ENCODE measurements around the gene CCDC160. TPM values are rescaled to one million over a fixed set of nuclear protein-coding genes. Genes with fewer than 3 reads are reported as not detected.
"Not testable (repeated sequence)": the region's sequence is repeated elsewhere in the genome, so short reads cannot be mapped to it uniquely, and the experiment has no call there.

The CCDC160 gene
- total RNA-seq, 3 donors from 2014 or later (not counting 1 experiment from before 2014, with no cell fraction given) = not detected

DNA sequence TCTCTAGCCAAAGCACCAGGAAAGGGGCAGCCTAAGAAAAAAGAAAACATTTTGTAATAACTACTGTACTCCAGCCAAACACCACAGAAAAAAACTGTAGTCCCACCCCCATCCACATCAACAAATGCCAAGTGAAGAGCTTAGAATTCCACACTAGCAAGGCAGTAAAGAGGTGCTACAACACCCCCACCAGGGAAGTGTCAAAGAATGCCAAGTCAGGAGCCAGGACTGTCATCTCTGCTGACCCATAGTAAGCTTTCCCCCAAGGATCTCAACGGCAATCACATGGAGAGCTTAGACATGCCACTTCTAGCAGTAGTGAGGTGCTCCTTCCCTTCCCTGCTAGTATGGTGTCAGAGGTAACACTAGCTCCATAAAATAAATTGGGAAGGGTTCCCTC lies 34.4 kb upstream of the CCDC160 start:
- Histone ChIP-seq H3K36me3 (ENCODE audit: control insufficient read depth, insufficient read depth, low read length) (no peaks in the 10 kb centered on the region), H3K4me1 (ENCODE audit: control insufficient read depth, insufficient read depth, low read length) (no peaks in the 10 kb centered on the region), H3K27me3 (ENCODE audit: control insufficient read depth, insufficient read depth, low read length) (no peaks in the 10 kb centered on the region), H3K27ac (ENCODE audit: low read length) (no peak overlapping the region), H3K9me3 (ENCODE audit: control insufficient read depth, insufficient read depth, low read length) (no peaks in the 10 kb centered on the region), H3K4me3 (ENCODE audit: low read length) (no peak overlapping the region)
- ATAC-seq (no peak), DNase-seq (no peak)
- Mint-ChIP-seq H3K36me3 (no peaks in the 10 kb centered on the region), H3K27ac (no peak overlapping the region), H3K4me1 (no peaks in the 10 kb centered on the region), H3K4me3 (no peak overlapping the region), H3K27me3 (ENCODE audit: low read depth in 2 of 2) (peaks cover 0 to 16% of the 10 kb centered on the region in 2 donors), H3K9me3 (no peaks in the 10 kb centered on the region)
- intact Hi-C loops (cut with micrococcal nuclease) = no loop called here
- WGBS (ENCODE audit: insufficient coverage) = no CpG with 5 or more reads among the region's 1 CpG
- TF ChIP-seq CTCF (IDR thresholded peaks at IDR 0.05) = no peak

- WGBS (ENCODE audit: insufficient coverage) = 88% methylated on average over 3 of the region's 3 CpGs
- ATAC-seq (no peak), DNase-seq (no peak)
- Histone ChIP-seq H3K27ac (ENCODE audit: low read length) (no peak overlapping the region), H3K4me1 (ENCODE audit: control insufficient read depth, insufficient read depth, low read length) (no peaks in the 10 kb centered on the region), H3K4me3 (ENCODE audit: low read length) (no peak overlapping the region), H3K9me3 (ENCODE audit: control insufficient read depth, insufficient read depth, low read length) (no peaks in the 10 kb centered on the region), H3K27me3 (ENCODE audit: control insufficient read depth, insufficient read depth, low read length) (no peaks in the 10 kb centered on the region), H3K36me3 (ENCODE audit: control insufficient read depth, insufficient read depth, low read length) (no peaks in the 10 kb centered on the region)
- Mint-ChIP-seq H3K27ac (no peak overlapping the region), H3K9me3 (no peaks in the 10 kb centered on the region), H3K27me3 (ENCODE audit: low read depth in 2 of 2) (peaks cover 0 to 16% of the 10 kb centered on the region in 2 donors), H3K4me1 (no peaks in the 10 kb centered on the region), H3K36me3 (peaks cover 8% of the 10 kb centered on the region), H3K4me3 (no peak overlapping the region)
- intact Hi-C loops (cut with micrococcal nuclease) = no loop called here
- TF ChIP-seq CTCF (IDR thresholded peaks at IDR 0.05) = no peak
Measured at GRCh38 chrX:134206221-134206620, 30.8 kb upstream of the CCDC160 start.

- Mint-ChIP-seq H3K9me3 (no peaks in the 10 kb centered on the region), H3K27ac (no peak overlapping the region), H3K27me3 (ENCODE audit: low read depth in 2 of 2) (peaks cover 0 to 21% of the 10 kb centered on the region in 2 donors), H3K36me3 (peaks cover 8% of the 10 kb centered on the region), H3K4me3 (no peak overlapping the region), H3K4me1 (no peaks in the 10 kb centered on the region)
- DNase-seq = no peak
- no peaks in the 10 kb centered on the region for H3K36me3 ChIP-seq (ENCODE audit: control insufficient read depth, insufficient read depth, low read length)
- H3K4me1 ChIP-seq (ENCODE audit: control insufficient read depth, insufficient read depth, low read length) = no peaks in the 10 kb centered on the region
- no peak overlapping the region for H3K4me3 ChIP-seq (ENCODE audit: low read length)
- intact Hi-C loops (cut with micrococcal nuclease) = no loop called here
- no peak for ATAC-seq
- H3K9me3 ChIP-seq (ENCODE audit: control insufficient read depth, insufficient read depth, low read length) = no peaks in the 10 kb centered on the region
- H3K27me3 ChIP-seq (ENCODE audit: control insufficient read depth, insufficient read depth, low read length) = no peaks in the 10 kb centered on the region
- no peak for TF ChIP-seq CTCF (IDR thresholded peaks at IDR 0.05)
- no peak overlapping the region for H3K27ac ChIP-seq (ENCODE audit: low read length)
Measured at GRCh38 chrX:134210465-134210864, 26.5 kb upstream of the CCDC160 start.

DNA sequence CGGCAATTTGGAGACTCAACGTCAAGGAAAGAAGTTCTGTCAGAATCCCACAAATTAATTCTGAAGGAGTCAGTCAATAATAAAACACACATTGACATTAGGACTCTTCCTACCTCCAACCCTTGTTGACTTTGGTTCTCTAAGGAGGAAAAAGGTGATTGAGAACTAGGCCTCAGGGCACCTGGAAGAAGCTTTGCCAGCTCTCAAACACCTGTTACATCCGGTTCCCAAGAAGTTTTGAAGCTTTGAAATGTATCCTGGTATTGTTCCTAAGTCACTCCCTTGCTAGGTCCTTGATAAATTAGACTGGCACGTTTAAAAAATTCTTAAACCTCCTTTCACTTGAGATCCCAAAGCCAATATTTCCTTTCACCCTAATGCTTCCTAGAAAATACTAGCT lies 1.7 kb upstream of the CCDC160 start:
- no peaks in the 10 kb centered on the region for H3K9me3 ChIP-seq (ENCODE audit: control insufficient read depth, insufficient read depth, low read length)
- Mint-ChIP-seq H3K27ac (no peak overlapping the region), H3K4me1 (no peaks in the 10 kb centered on the region), H3K27me3 (ENCODE audit: low read depth in 2 of 2) (peaks cover 5 to 10% of the 10 kb centered on the region in 2 donors), H3K36me3 (no peaks in the 10 kb centered on the region), H3K4me3 (no peak overlapping the region), H3K9me3 (no peaks in the 10 kb centered on the region)
- DNase-seq = no peak
- no peak for ATAC-seq
- WGBS (ENCODE audit: insufficient coverage) = 81% methylated on average over 2 of the region's 4 CpGs
- no peak overlapping the region for H3K4me3 ChIP-seq (ENCODE audit: low read length)
- H3K4me1 ChIP-seq (ENCODE audit: control insufficient read depth, insufficient read depth, low read length) = peaks cover 10% of the 10 kb centered on the region
- intact Hi-C loops (cut with micrococcal nuclease) = no loop called here
- no peak overlapping the region for H3K27ac ChIP-seq (ENCODE audit: low read length)
- no peak for TF ChIP-seq CTCF (IDR thresholded peaks at IDR 0.05)
- peaks cover 8% of the 10 kb centered on the region for H3K27me3 ChIP-seq (ENCODE audit: control insufficient read depth, insufficient read depth, low read length)
- no peaks in the 10 kb centered on the region for H3K36me3 ChIP-seq (ENCODE audit: control insufficient read depth, insufficient read depth, low read length)

- Mint-ChIP-seq H3K27me3 (ENCODE audit: low read depth in 2 of 2) (peaks cover 5 to 16% of the 10 kb centered on the region in 2 donors), H3K4me3 (peak overlapping the region; percentile 45)
- H3K4me1 Mint-ChIP-seq; H3K9me3 ChIP-seq (ENCODE audit: control insufficient read depth, insufficient read depth, low read length); intact Hi-C loops (cut with micrococcal nuclease); DNase-seq; H3K4me3 ChIP-seq (ENCODE audit: low read length); H3K27me3 ChIP-seq (ENCODE audit: control insufficient read depth, insufficient read depth, low read length); H3K9me3 Mint-ChIP-seq; H3K27ac Mint-ChIP-seq; H3K36me3 Mint-ChIP-seq; ATAC-seq; H3K36me3 ChIP-seq (ENCODE audit: control insufficient read depth, insufficient read depth, low read length); H3K27ac ChIP-seq (ENCODE audit: low read length): not testable (repeated sequence)
- peaks cover 10% of the 10 kb centered on the region for H3K4me1 ChIP-seq (ENCODE audit: control insufficient read depth, insufficient read depth, low read length)
- 90% methylated on average over 4 of the region's 9 CpGs for WGBS (ENCODE audit: insufficient coverage)
Measured at GRCh38 chrX:134238144-134238543, 1.2 kb downstream of the CCDC160 start.

Data from natural killer cell (primary cell).